Stimulated activated CD4-positive, alpha-beta T cell treated with anti-CD3 and anti-CD28 coated beads, Interleukin-4, amount 100 ng/mL, for 1 hour (primary cell): Measurements from ENCODE around the gene A2ML1.
"Not testable (repeated sequence)": the region's sequence is repeated elsewhere in the genome, so short reads cannot be mapped to it uniquely, and the experiment has no call there.

Experiments
- DNase-seq: peaks from one replicate; pipeline ENCODE4 v3.0.0-alpha.2; 2020

A2ML1 gene

DNA sequence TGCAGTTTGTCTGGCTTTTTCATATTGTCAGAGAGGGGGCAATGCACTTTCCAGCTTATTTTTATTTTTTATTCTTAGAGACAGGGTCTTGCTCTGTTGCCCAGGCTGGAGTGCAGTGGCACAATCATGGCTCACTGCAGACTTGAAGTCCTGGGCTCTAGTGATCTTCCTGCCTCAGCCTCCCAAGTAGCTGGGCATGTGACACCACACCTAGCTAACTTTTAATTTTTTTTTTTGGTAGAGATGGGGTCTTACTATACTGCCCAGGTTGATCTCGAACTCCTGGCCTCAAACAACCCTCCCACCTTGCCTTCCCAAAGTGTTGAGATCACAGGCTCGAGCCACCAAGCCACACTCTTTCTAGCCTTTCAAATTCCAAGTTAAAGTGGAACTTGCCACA lies 3.9 kb upstream of the A2ML1 start:
- DNase-seq, result no peak

- DNase-seq, result no peak
Measured at GRCh38 chr12:8819666-8819980, 2.8 kb upstream of the A2ML1 start.

GRCh38 chr12:8820676-8821407 lies 1.6 kb upstream of the A2ML1 start:
- not testable (repeated sequence) for DNase-seq

GRCh38 chr12:8821591-8821990 lies 830 bp upstream of the A2ML1 start:
- no peak for DNase-seq

GRCh38 chr12:8823565-8824300 lies 1.3 kb downstream of the A2ML1 start:
- DNase-seq, result no peak

GRCh38 chr12:8827551-8828256 lies 5.3 kb downstream of the A2ML1 start:
- no peak for DNase-seq

DNA sequence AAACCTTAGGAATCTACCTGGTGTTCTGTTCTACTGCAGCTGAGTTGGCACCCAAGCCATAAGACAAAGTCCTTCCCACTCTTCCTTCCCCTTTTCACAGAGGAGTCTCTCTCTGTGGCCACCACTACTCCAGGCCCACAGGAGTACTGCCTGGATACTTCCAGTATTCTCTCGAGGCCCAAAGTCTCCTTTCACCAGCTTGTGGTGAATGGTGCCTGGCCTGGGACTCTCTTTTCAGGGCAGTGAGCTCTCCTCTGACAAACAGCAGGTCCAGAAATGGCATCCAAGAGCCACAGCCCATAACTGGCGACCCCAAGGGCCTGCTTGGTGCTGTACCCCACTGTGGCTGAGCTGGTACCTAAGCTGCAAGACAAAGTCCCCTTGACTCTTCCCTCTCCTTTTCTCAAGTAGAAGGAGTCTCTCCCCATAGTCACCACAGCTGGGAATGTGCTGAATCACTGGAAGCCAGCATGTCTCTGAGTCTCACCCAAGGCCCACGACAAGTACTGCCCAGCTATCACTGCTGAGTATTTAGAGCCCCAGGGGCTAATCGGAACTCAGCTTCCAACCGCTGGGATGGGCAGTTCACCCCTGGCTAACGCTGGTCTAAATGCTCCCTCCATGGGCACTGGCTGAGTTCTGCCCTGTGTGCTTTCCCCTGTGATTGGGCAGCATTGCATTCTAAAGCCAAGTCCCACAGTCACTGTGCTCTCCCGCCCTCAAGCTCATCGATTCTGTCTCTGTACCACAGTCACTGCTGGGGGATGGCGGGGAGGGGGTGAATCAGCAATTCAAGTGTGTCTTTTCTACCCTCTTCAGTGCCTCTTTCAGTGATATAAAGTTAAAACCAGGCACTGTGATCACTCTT lies 6.1 kb downstream of the A2ML1 start:
- no peak for DNase-seq

DNA sequence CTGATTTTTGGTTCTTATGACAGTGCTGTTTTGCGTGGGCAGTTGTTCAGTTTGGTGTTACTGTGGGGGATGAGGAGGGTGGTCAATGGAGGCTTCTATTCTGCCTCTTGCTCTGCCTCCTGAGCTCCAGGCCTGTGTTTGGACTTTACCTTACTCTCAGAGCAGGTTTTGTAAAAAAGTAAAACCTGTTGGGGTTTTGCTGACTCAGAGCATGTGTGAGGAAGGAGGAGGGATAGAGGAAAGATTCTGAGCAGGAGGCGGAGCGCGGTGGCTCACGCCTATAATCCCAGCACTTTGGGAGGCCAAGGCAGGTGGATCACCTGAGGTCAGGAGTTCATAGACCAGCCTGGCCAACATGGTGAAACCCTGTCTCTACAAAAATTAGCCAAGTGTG lies 6.7 kb downstream of the A2ML1 start:
- DNase-seq, result no peak

GRCh38 chr12:8829621-8830020 lies 7.2 kb downstream of the A2ML1 start:
- DNase-seq, result no peak

DNA sequence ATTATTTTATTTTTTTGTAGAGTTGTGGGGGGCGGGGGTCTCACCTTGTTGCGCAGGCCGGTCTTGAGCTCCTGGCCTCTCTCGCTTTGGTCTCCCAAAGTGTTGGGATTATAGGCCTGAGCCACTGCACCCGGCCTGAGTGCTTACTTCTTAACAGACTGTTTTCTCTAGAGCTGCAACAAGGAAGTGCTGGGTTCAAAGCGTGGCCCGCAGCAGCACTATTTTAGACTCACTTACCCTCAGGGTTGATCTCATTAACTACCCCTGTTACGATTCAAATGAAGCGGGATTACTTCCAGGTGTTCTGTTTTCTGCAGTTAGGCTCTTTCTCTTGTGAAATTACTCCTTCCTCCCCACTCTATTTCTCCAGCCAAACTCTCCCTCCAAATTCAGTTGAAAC lies 8.7 kb downstream of the A2ML1 start:
- no peak for DNase-seq

DNA sequence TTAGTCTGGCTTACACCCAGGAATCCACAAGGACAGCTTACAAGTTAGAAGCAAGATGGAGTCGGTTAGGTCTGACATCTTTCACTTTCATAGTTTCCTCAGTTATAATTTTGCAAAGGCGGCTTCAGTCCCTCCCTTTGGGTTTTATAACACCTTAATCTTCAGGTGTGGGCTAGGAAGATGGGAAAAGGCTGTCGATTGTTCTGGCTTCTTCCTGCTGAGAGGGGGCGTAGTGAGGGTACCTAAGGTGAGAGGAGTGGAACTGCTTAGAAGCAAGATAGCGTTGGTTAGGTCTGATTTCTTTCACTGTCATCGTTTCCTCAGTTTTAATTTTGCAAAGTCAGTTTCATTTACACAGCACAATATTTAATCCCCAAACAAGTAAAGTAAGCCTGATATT lies 10.1 kb downstream of the A2ML1 start:
- no peak for DNase-seq

GRCh38 chr12:8834230-8834629 lies 11.8 kb downstream of the A2ML1 start:
- no peak for DNase-seq

DNA sequence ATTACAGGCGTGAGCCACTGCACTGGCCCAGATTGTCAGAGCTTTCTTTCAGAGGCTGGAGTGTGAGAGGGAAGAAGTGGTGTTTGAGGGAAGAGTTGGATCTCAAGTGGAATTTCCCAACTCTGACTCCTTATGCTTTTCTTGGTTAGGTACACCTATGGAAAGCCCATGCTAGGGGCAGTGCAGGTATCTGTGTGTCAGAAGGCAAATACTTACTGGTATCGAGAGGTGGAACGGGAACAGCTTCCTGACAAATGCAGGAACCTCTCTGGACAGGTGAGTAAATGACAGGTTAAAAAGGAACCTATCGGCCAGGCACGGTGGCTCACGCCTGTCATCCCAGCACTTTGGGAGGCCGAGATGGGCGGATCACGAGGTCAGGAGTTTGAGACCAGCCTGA lies 14.9 kb downstream of the A2ML1 start:
- no peak for DNase-seq

DNA sequence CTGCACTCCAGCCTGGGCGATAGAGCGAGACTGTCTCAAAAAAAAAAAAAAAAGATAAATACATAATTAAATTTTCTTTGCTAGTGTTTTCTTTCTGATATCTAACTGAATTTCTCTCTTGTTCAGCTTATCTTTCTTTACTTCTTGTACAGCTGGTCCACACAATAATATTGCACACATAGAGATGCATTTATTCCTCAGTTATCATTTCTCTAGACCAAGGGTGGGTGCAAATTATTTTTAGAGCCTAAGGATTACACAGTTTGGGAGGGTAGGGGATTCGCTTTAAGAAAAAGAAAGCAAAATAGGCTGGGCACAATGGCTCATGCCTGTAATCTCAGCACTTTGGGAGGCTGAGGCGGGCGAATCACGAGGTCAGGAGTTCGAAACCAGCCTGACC lies 17.9 kb downstream of the A2ML1 start:
- DNase-seq, result no peak

DNA sequence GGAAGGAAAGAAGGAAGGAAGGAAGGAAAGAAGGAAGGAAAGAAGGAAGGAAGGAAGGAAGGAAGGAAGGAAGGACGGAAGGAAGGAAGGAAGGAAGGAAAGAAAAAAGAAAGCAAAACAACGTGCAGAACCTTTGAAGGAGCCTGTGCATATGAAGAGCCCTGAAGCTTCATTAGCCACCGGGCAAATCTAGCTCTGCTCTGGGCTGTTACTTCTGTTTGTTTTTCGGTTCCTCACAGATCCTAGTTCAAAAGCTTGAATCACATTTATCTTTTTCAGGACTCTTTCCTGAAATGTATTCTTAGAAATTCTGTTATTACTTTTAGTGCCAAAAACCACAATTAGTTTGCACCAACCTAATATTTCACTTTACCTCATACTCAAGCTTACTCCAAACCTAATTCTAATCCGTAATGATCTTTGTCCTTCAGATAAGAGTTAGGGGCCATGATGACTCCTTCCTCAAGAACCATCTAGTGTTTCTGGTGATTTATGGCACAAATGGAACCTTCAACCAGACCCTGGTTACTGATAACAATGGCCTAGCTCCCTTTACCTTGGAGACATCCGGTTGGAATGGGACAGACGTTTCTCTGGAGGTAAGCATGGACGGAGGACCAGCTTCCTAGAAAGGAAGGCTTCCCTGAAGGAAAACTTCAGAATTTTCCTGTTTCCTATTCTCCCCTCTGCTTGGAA lies 18.7 kb downstream of the A2ML1 start:
- no peak for DNase-seq

DNA sequence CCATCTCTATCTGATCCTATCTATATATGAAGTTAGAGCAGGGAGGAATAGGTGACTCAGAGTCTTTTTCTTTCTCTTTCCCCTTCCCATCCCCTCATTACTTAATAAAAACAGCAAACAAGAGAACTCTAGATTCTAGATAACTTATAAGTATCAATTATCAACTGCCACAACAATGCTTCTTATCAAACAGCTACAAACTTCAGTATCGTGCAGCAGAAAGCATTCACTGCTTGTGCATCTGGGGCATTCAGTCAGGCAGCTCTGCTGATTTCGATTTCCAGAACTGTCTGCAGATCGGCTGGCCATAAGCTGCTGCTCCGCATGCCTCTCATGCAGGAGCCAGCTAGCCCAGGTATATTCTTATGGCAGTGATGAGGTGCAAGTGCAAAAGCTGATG lies 19.4 kb downstream of the A2ML1 start:
- DNase-seq, result no peak

- no peak for DNase-seq
Measured at GRCh38 chr12:8844665-8845064, 22.2 kb downstream of the A2ML1 start.

DNA sequence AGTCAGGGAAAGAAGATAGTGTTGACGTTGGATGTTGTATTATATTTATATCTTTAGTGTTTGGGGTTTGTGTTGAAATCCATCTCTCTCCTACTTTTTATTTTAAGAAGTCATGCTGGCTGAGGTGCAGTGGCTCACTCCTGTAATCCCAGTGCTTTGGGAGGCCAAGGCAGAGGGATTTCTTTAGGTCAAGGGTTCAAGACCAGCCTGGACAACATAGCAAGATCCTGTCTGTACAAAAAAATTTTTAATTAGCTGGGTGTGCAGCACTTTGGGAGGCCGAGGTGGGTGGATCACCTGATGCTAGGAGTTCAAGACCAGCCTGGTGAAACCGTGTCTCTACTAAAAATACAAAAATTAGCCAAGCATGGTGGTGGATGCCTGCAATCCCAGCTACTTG lies 23.9 kb downstream of the A2ML1 start:
- no peak for DNase-seq

- no peak for DNase-seq
Measured at GRCh38 chr12:8847435-8847834, 25.0 kb downstream of the A2ML1 start.

- no peak for DNase-seq
Measured at GRCh38 chr12:8849876-8850275, 27.5 kb downstream of the A2ML1 start.

DNA sequence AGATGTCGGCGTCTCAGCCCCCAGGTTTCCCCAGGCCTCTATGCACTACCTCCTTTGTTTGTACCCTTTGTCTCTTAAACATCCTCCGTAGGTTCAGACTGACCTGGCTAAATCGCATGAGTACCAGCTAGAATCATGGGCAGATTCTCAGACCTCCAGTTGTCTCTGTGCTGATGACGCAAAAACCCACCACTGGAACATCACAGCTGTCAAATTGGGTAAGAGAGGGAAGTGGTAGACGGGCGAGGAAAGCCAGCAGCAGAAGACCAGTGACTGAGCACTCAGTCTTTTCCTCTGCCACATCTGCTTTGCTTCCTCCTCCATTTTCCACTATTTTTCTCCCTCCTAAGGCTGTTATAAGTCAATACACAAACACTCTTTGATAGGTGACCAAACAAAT lies 29.7 kb downstream of the A2ML1 start:
- DNase-seq, result no peak

- DNase-seq, result no peak
Measured at GRCh38 chr12:8855891-8856290, 33.5 kb downstream of the A2ML1 start.

DNA sequence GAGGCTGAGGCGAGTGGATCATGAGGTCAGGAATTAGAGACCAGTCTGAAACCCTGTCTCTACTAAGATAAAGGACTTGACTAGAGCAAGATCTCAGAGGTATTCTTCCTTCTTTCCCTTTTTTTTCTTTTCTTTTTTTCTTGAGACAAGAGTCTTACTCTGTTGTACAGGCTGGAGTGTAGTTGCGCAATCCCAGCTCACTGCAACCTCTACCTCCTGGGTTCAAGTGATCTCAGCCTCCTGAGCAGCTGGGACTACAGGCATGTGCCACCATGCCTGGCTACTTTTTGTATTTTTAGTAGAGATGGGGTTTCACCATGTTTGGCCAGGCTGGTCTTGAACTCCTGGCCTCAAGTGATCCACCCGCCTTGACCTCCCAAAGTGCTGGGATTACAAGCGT lies 37.0 kb downstream of the A2ML1 start:
- not testable (repeated sequence) for DNase-seq
